Measurements from ENCODE around the gene ATAD3C.
"Not testable (repeated sequence)": the region's sequence is repeated elsewhere in the genome, so short reads cannot be mapped to it uniquely, and the experiment has no call there.

ATAD3C gene

GRCh38 chr1:1427106-1427819 is 22.2 kb upstream of the ATAD3C start:
- Histone ChIP-seq H3K27me3 (ENCODE audit: control insufficient read depth, insufficient read depth, low read length) (no peaks in the 10 kb centered on the region), H3K9me3 (ENCODE audit: control insufficient read depth, insufficient read depth, low read length) (no peaks in the 10 kb centered on the region), H3K9ac (ENCODE audit: low read depth, low read length) (no peak overlapping the region), H3K27ac (ENCODE audit: low read depth, low read length) (peak overlapping the region; percentile 51), H3K4me1 (ENCODE audit: control insufficient read depth, insufficient read depth, low read length) (peaks cover 22% of the 10 kb centered on the region), H3K36me3 (ENCODE audit: control insufficient read depth, insufficient read depth, low read length) (no peaks in the 10 kb centered on the region), H3K4me3 (ENCODE audit: low read depth, low read length) (peak overlapping the region; percentile 51; the same call in 1 of the 2 replicates)

DNA sequence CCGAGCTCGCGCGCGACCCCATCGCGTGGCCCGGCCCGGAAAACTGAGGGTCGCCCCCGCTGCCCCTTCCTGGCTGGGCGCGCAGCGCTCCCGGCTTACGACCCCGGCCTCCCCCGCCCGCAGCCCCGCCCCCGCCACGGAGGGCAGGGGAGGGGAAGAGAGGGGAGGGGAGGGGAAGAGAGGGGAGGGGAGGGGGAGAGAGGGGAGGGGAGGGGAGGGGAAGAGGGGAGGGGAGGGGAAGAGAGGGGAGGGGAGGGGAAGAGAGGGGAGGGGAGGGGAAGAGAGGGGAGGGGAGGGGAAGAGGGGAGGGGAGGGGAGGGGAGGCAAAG is 21.7 kb upstream of the ATAD3C start:
- H3K36me3 ChIP-seq (ENCODE audit: control insufficient read depth, insufficient read depth, low read length) = no peaks in the 10 kb centered on the region
- H3K27me3 ChIP-seq (ENCODE audit: control insufficient read depth, insufficient read depth, low read length) = no peaks in the 10 kb centered on the region
- H3K9me3 ChIP-seq (ENCODE audit: control insufficient read depth, insufficient read depth, low read length) = no peaks in the 10 kb centered on the region
- H3K4me3 ChIP-seq (ENCODE audit: low read depth, low read length) = peak overlapping the region; percentile 51; the same call in 1 of the 2 replicates
- H3K4me1 ChIP-seq (ENCODE audit: control insufficient read depth, insufficient read depth, low read length) = peaks cover 20% of the 10 kb centered on the region
- peak overlapping the region; percentile 51 for H3K27ac ChIP-seq (ENCODE audit: low read depth, low read length)
- no peak overlapping the region for H3K9ac ChIP-seq (ENCODE audit: low read depth, low read length)

- H3K4me1 ChIP-seq (ENCODE audit: control insufficient read depth, insufficient read depth, low read length) = peaks cover 22% of the 10 kb centered on the region
- no peak overlapping the region for H3K9ac ChIP-seq (ENCODE audit: low read depth, low read length)
- H3K9me3 ChIP-seq (ENCODE audit: control insufficient read depth, insufficient read depth, low read length) = no peaks in the 10 kb centered on the region
- no peak overlapping the region for H3K4me3 ChIP-seq (ENCODE audit: low read depth, low read length)
- no peak overlapping the region for H3K27ac ChIP-seq (ENCODE audit: low read depth, low read length)
- H3K36me3 ChIP-seq (ENCODE audit: control insufficient read depth, insufficient read depth, low read length) = no peaks in the 10 kb centered on the region
- H3K27me3 ChIP-seq (ENCODE audit: control insufficient read depth, insufficient read depth, low read length) = no peaks in the 10 kb centered on the region
Measured at GRCh38 chr1:1428174-1428573, 21.3 kb upstream of the ATAD3C start.

- not testable (repeated sequence) for H3K9ac ChIP-seq (ENCODE audit: low read depth, low read length); H3K27ac ChIP-seq (ENCODE audit: low read depth, low read length); H3K4me3 ChIP-seq (ENCODE audit: low read depth, low read length); H3K9me3 ChIP-seq (ENCODE audit: control insufficient read depth, insufficient read depth, low read length); H3K36me3 ChIP-seq (ENCODE audit: control insufficient read depth, insufficient read depth, low read length); H3K27me3 ChIP-seq (ENCODE audit: control insufficient read depth, insufficient read depth, low read length)
- H3K4me1 ChIP-seq (ENCODE audit: control insufficient read depth, insufficient read depth, low read length) = peaks cover 30% of the 10 kb centered on the region
Measured at GRCh38 chr1:1428967-1429366, 20.5 kb upstream of the ATAD3C start.

DNA sequence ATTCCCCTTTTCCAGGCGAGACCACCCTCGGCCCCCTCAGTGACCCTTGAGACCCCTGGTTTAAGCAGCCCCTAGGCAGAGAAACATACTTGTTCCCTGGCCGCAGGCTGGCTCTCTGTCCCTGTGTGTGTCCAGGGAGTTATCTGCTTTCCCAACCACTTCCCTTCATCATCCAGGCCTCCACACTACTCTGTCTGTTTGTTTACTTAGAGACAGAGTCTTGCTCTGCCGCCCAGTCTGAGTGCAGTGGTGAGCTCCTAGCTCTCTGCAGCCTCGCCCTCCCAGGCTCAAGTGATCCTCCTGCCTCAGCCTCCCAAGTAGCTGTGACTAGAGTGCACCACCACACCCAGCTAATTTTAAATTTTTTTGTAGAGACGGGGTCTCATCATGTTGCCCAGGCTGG is 19.8 kb upstream of the ATAD3C start:
- Histone ChIP-seq H3K27me3 (ENCODE audit: control insufficient read depth, insufficient read depth, low read length) (no peaks in the 10 kb centered on the region), H3K4me1 (ENCODE audit: control insufficient read depth, insufficient read depth, low read length) (peaks cover 37% of the 10 kb centered on the region), H3K36me3 (ENCODE audit: control insufficient read depth, insufficient read depth, low read length) (no peaks in the 10 kb centered on the region), H3K27ac (ENCODE audit: low read depth, low read length) (no peak overlapping the region), H3K9me3 (ENCODE audit: control insufficient read depth, insufficient read depth, low read length) (no peaks in the 10 kb centered on the region), H3K9ac (ENCODE audit: low read depth, low read length) (no peak overlapping the region), H3K4me3 (ENCODE audit: low read depth, low read length) (no peak overlapping the region)

DNA sequence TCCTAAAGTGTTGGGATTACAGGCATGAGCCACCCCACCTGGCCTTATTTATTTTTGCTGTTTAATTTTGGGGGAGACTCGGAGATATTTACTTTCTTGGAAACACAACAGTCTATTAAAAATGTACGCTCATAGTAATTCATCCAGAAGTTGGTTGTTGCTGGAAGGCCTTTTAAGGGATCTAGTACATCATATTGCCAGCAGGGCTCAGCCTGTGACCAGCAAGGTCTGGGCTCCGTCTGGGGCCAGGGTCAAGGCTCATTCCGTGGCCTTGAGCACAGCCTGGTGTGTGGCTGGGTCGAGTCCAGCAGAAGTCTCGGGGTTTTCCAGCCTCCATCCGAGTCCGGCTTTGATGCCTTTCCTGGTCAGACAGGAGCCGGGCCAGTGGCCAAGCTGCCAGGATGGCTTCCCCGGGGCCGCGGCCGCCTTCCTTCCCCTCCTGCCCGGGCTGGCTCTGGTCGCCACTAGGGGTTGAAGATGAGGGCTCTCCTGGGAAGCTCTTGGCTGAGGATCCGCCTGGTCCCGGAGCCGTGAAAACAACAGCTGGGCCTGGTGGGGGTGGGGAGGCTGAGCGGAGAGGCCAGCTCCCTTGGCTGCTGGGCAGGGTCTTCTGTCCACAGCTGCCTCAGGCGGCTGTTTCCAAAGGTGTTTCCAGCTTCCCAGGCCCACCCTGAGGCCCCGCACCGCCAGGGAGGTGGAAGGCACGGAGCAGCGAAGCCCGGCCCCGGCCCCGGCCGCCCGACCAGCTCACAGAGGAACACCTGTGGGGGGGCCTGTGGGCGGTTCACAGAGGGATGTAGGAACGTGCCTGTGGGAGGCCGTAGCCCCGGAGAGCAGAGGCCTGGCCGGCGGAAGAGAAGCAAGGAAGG is 19.1 kb upstream of the ATAD3C start:
- Histone ChIP-seq H3K36me3 (ENCODE audit: control insufficient read depth, insufficient read depth, low read length) (no peaks in the 10 kb centered on the region), H3K9me3 (ENCODE audit: control insufficient read depth, insufficient read depth, low read length) (no peaks in the 10 kb centered on the region), H3K4me3 (ENCODE audit: low read depth, low read length) (no peak overlapping the region), H3K27ac (ENCODE audit: low read depth, low read length) (peak overlapping the region; percentile 71), H3K27me3 (ENCODE audit: control insufficient read depth, insufficient read depth, low read length) (peaks cover 2% of the 10 kb centered on the region; the same call in 1 of the 2 replicates), H3K4me1 (ENCODE audit: control insufficient read depth, insufficient read depth, low read length) (peaks cover 44% of the 10 kb centered on the region), H3K9ac (ENCODE audit: low read depth, low read length) (no peak overlapping the region)

DNA sequence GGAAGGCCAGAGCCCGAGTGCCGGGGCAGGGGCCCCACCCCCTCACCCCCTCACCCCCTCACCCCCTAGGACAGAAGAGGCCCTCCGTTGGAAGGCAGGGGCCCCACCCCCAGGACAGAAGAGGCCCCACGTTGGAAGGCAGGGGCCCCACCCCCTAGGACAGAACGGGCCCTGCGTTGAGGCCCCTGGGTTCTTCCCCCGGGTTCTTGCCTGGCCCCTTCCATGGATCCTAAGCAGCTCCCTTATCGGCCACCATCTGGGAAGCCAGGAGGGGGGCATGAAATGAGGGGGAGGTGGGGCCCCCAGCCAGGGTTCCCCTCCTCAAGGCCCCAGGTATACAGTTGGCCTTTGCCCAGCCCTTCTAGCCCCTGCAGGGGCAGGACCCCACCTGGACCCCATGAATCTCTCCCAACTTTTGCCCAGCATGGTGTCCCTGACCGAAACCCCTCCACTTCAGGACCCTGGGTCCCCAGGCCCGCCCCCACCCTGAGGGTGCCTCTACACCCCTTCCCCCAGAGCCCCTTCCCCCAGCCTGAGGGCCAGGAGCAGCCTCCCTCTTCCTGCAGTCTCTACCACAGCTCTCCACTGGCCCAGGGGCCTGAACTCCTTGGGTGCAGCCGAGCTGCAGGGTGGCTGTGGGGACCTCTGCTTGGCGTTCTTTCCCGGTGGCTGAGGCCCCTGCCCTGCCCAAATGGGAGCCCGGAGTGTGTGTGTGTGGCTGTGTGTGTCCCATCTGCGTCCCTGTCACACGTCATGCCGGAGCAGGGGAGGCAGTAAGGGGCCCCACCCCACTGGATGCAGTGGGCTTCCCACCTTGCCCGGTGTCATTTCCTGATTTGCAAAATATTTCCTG is 18.3 kb upstream of the ATAD3C start:
- Histone ChIP-seq H3K27me3 (ENCODE audit: control insufficient read depth, insufficient read depth, low read length) (peaks cover 6% of the 10 kb centered on the region), H3K9me3 (ENCODE audit: control insufficient read depth, insufficient read depth, low read length) (no peaks in the 10 kb centered on the region), H3K36me3 (ENCODE audit: control insufficient read depth, insufficient read depth, low read length) (no peaks in the 10 kb centered on the region), H3K4me1 (ENCODE audit: control insufficient read depth, insufficient read depth, low read length) (peaks cover 39% of the 10 kb centered on the region), H3K4me3 (ENCODE audit: low read depth, low read length) (no peak overlapping the region), H3K27ac (ENCODE audit: low read depth, low read length) (peak overlapping the region; percentile 71), H3K9ac (ENCODE audit: low read depth, low read length) (no peak overlapping the region)

DNA sequence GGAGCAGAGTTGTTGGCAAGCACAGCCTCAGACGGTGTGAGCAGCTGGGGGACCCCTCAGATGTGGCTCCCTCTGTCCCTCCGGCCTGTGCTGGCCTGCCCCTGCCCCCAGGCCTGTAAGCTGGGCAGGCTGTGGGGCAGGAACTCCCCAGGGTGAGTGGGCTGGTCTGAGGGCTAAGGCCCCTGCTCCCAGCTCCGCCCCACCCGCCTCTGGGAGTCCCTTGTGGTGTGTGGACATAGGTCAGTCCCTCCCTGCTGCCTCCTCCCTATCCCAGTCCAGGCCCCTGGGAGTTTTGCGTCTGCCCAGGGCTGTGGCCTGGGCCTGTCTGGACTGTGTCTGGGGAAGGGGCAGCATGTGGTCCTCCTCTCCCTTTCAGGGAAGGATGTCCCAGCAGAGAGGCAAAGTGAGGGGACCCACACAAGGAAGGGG is 17.6 kb upstream of the ATAD3C start:
- peak overlapping the region; percentile 71 for H3K27ac ChIP-seq (ENCODE audit: low read depth, low read length)
- H3K4me1 ChIP-seq (ENCODE audit: control insufficient read depth, insufficient read depth, low read length) = peaks cover 37% of the 10 kb centered on the region
- H3K9me3 ChIP-seq (ENCODE audit: control insufficient read depth, insufficient read depth, low read length) = no peaks in the 10 kb centered on the region
- no peak overlapping the region for H3K4me3 ChIP-seq (ENCODE audit: low read depth, low read length)
- no peak overlapping the region for H3K9ac ChIP-seq (ENCODE audit: low read depth, low read length)
- H3K27me3 ChIP-seq (ENCODE audit: control insufficient read depth, insufficient read depth, low read length) = peaks cover 11% of the 10 kb centered on the region
- no peaks in the 10 kb centered on the region for H3K36me3 ChIP-seq (ENCODE audit: control insufficient read depth, insufficient read depth, low read length)

DNA sequence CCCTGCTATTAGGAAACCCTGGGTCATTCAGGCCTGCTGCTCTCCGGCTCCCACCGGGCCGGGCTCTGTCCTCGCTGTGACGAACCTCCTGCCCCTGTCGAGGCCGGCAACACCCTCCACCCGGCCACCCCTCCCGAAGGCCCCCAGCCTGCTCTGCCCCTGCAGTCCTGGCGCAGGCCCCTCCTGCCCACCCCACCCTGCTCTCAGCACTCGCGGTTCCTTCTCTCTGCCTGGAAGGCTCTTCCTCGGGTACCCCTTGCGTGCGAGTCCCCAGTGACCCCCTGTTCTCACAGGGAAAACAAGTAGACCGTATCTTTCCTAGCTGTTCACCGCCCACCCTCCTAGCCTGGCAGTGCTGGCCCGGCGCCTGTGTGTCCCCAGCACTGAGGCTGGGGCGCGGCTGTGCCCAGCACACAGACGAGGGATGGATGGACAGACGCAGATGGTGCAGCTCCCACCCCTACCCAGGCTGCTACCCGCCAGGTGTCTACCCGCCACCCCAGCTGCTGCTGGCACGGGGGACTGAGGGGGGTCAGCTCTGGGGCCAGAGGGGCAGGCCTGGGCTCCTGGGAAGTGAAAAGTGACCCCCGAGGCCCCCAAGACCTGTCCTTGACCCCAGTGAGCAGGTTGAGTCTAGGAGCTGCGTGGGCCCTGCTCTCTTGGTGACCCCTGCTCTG is 17.1 kb upstream of the ATAD3C start:
- no peaks in the 10 kb centered on the region for H3K9me3 ChIP-seq (ENCODE audit: control insufficient read depth, insufficient read depth, low read length)
- peaks cover 11% of the 10 kb centered on the region for H3K27me3 ChIP-seq (ENCODE audit: control insufficient read depth, insufficient read depth, low read length)
- H3K9ac ChIP-seq (ENCODE audit: low read depth, low read length) = no peak overlapping the region
- no peaks in the 10 kb centered on the region for H3K36me3 ChIP-seq (ENCODE audit: control insufficient read depth, insufficient read depth, low read length)
- H3K4me3 ChIP-seq (ENCODE audit: low read depth, low read length) = no peak overlapping the region
- peak overlapping the region; percentile 94 for H3K27ac ChIP-seq (ENCODE audit: low read depth, low read length)
- H3K4me1 ChIP-seq (ENCODE audit: control insufficient read depth, insufficient read depth, low read length) = peaks cover 37% of the 10 kb centered on the region

DNA sequence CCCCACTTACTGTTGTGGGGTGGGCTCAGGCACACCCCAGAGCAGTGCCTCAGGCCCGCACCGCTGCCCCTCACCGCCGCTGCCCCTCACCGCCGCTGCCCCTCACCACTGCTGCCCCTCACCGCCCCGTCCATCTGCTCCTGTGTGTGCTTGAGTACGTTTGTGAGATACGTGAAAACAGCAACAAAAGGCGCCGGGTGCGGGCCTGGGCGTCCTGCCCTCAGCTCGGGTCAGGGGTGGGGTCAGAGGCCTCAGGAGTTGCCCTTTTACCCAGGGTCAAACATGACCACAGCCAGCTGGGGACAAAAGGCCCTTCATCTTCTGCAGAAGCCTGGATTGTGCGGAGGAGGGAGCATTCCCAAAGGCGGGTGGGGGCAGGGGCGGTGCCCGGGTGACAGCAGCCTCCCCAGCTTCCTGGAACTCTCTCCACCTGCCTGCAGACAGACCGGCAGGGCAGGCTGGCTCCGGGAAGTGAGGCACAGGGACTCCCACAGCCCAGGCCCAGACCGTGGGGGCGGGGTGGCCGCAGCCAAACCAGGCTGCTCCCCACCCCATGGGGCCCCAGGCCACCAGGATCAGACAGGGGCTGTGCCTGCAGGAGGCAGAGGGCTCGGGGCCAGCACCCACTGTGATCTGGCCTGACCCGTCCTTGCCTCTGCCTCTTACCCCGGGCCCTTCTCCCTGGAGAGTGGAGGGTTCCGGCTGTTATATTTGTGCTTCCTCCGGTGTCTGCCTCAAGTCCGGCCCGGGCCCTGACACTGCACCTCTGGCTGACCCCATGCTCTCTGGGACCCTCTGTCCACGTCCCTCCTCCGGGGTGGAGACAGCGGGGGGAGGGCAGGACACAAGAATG is 16.3 kb upstream of the ATAD3C start:
- H3K27me3 ChIP-seq (ENCODE audit: control insufficient read depth, insufficient read depth, low read length) = peaks cover 11% of the 10 kb centered on the region
- peaks cover 37% of the 10 kb centered on the region for H3K4me1 ChIP-seq (ENCODE audit: control insufficient read depth, insufficient read depth, low read length)
- H3K9ac ChIP-seq (ENCODE audit: low read depth, low read length) = peak overlapping the region; percentile 38; the same call in 1 of the 2 replicates
- no peaks in the 10 kb centered on the region for H3K9me3 ChIP-seq (ENCODE audit: control insufficient read depth, insufficient read depth, low read length)
- peak overlapping the region; percentile 94 for H3K27ac ChIP-seq (ENCODE audit: low read depth, low read length)
- H3K4me3 ChIP-seq (ENCODE audit: low read depth, low read length) = peak overlapping the region; percentile 21; the same call in 1 of the 2 replicates
- H3K36me3 ChIP-seq (ENCODE audit: control insufficient read depth, insufficient read depth, low read length) = no peaks in the 10 kb centered on the region
